ENCODE measurements around the gene MAP2K5.

MAP2K5 gene

GRCh38 chr15:67570875-67571647 is 28.6 kb downstream of the MAP2K5 start:
- no peak for DNase-seq (ENCODE audit: low read depth)
- no peak overlapping the region for H3K4me3 ChIP-seq (ENCODE audit: low read length)
- TF ChIP-seq CTCF (conservative IDR thresholded peaks at IDR 0.05; ENCODE audit: low read length), result no peak

DNA sequence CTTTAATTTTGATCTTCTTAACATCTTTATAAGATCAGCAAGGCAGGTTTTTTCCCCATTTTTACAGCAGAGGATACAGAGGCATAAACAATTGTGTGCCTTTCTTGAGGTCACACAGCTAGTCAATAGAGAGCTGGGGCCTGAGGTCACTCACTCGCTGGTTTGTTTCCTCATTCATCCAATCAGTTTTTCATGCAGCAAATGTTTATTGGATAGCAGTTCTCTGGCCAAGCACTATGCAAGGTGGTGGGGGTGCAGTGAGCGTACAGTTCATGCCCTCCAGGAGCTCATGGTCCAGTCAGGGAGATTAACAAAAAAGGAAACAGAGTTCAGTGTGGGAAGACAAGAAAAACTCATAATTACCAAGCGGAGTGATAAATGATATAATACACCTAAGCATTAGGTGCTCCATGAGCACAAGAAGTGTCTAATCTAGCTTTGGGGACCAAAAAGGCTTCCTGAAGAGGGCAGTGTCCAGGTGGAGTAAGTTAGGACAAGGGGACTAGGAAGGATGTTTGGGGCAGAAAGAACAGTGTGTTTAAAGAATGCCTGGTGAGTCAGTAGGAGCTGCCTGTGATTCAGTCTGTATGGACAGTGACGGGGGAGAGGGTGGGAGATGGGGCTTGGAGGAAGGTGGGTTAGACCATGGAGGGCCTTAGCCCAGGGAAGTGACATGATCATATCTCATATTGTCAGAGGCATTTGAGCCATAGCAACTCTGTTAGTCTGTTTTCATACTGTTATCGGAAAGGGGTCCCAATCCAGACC is 29.3 kb downstream of the MAP2K5 start:
- H3K4me3 ChIP-seq (ENCODE audit: low read length), result no peak overlapping the region
- TF ChIP-seq CTCF (conservative IDR thresholded peaks at IDR 0.05; ENCODE audit: low read length), result no peak
- no peak for DNase-seq (ENCODE audit: low read depth)

- DNase-seq (ENCODE audit: low read depth), result no peak
Measured at GRCh38 chr15:67573194-67573593, 30.7 kb downstream of the MAP2K5 start.

DNA sequence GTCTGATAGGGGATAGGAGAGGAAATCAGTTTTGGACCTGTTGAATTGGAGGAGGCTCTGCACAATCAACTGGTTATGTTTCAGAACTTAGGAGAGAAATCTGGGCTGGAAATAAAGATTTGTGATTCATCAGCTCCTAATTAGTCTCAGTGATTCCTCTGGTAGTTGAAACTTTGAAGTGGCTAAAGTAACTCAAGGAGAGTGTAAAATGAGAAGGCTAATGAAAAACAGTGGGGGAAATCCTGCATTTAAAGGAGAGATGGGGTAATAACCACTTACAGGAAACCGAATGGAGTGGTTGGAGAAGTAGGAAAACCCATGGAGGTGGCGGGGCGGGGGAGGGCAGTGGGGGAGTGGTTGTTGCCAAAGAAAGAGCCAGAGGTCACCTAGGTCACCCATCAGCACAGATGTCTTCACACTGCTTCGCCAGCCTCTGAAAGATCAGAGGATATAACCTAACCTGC is 32.6 kb downstream of the MAP2K5 start:
- TF ChIP-seq CTCF (conservative IDR thresholded peaks at IDR 0.05; ENCODE audit: low read length), result no peak
- no peak overlapping the region for H3K4me3 ChIP-seq (ENCODE audit: low read length)
- peak; percentile 6 for DNase-seq (ENCODE audit: low read depth)

More at GRCh38 chr15:67573194-67573593, 30.7 kb downstream of the MAP2K5 start:
- no peak overlapping the region for H3K4me3 ChIP-seq (ENCODE audit: low read length)
- no peak for TF ChIP-seq CTCF (conservative IDR thresholded peaks at IDR 0.05; ENCODE audit: low read length)

GRCh38 chr15:67578020-67578600 is 35.6 kb downstream of the MAP2K5 start:
- no peak for TF ChIP-seq CTCF (conservative IDR thresholded peaks at IDR 0.05; ENCODE audit: low read length)
- no peak for DNase-seq (ENCODE audit: low read depth)
- H3K4me3 ChIP-seq (ENCODE audit: low read length), result no peak overlapping the region

- DNase-seq (ENCODE audit: low read depth), result no peak
- no peak for TF ChIP-seq CTCF (conservative IDR thresholded peaks at IDR 0.05; ENCODE audit: low read length)
- H3K4me3 ChIP-seq (ENCODE audit: low read length), result no peak overlapping the region
Measured at GRCh38 chr15:67579164-67579563, 36.7 kb downstream of the MAP2K5 start.

Data from AG10803 (cell line).